K562 (cell line): ENCODE measurements around the gene SHISA3. TPM values are rescaled to one million over a fixed set of nuclear protein-coding genes. Genes with fewer than 3 reads are reported as not detected.

Source experiments
- ATAC-seq: fragments of 200-7000 bp; cut with Tn5 transposase; 3 replicates; pipeline ENCODE4 v1.9.1; 2020; ENCODE audit warnings: moderate library complexity
- BruUV-seq: library from RNA; stranded (reverse); fragments of 400-500 nt; replicated peaks from 2 replicates; lab custom pipeline; 2021; lab: Mats Ljungman, UMichigan
- CTCF ChIA-PET: fragments of 300-600 bp; formaldehyde crosslinking; extraction: SDS; loops from one replicate; lab custom pipeline; 2021; ENCODE audit warnings: low intra/inter-chr PET ratio; lab: Yijun Ruan, JAX
- POLR2A ChIA-PET: fragments of 300-600, 350-650 bp; sonication (Branson Sonifier 250); formaldehyde crosslinking; extraction: SDS; loops from one replicate; lab custom pipeline; 2021; ENCODE audit warnings: antibody characterized with exemption, inconsistent platforms; lab: Yijun Ruan, JAX
- DNase-seq, 4 experiments: peaks; one replicate each; pipeline versions ENCODE4 v3.0.0 to v3.0.0-alpha.2; 2011 to 2018; ENCODE audit warnings: low spot score in 3 of 4, mixed read lengths in 3 of 4; ENCODE audit errors: extremely low read depth in 1 of 4
- FAIRE-seq: peaks from 2 replicates; lab custom pipeline; 2011; peaks lifted over from hg19 to GRCh38; lab: Jason Lieb, UNC
- H2AFZ ChIP-seq: 2 replicates; pipeline ENCODE4 v1.6.0; 2011; ENCODE audit warnings: low read depth, low read length, control low read depth, inconsistent platforms
- H3K27ac ChIP-seq: fragments of 200-600 bp; 3 replicates; pipeline ENCODE4 v1.8.0; 2011; ENCODE audit warnings: low read depth, mild to moderate bottlenecking, control low read depth, inconsistent platforms, low read length, moderate library complexity, mixed read lengths; ENCODE audit errors: extremely low read depth
- H3K27me3 ChIP-seq, 2 experiments: fragments of 300-600 bp in 1 of 2; 2 replicates in 1 of 2; 3 replicates in 1 of 2; pipeline versions ENCODE4 v1.6.0 to v1.8.0; 2011; ENCODE audit warnings: inconsistent platforms in 2 of 2, low read length in 2 of 2, mild to moderate bottlenecking in 1 of 2, mixed read lengths in 1 of 2, moderate library complexity in 1 of 2; ENCODE audit not compliant: control insufficient read depth in 2 of 2, insufficient read depth in 2 of 2
- H3K36me3 ChIP-seq: fragments of 300-600 bp; 3 replicates; pipeline ENCODE4 v1.8.0; 2011; ENCODE audit warnings: mild to moderate bottlenecking, low read length, inconsistent platforms; ENCODE audit not compliant: control insufficient read depth, insufficient read depth
- H3K4me1 ChIP-seq, 2 experiments: fragments of 200-600 bp in 1 of 2; replicated peaks in 1 of 2; 2 replicates in 1 of 2; 3 replicates in 1 of 2; pipeline versions ENCODE4 v1.5.1 to v1.8.0; 2011; ENCODE audit warnings: inconsistent platforms in 2 of 2, low read length in 2 of 2, mild to moderate bottlenecking in 1 of 2, mixed read lengths in 1 of 2, moderate library complexity in 1 of 2; ENCODE audit not compliant: control insufficient read depth in 2 of 2, insufficient read depth in 2 of 2
- H3K4me2 ChIP-seq: 2 replicates; pipeline ENCODE4 v1.6.1; 2011; ENCODE audit warnings: low read length, control low read depth, inconsistent platforms, mixed read lengths; ENCODE audit not compliant: insufficient read depth
- H3K4me3 ChIP-seq: fragments of 200-600 bp; sonication (generic), shearing (Covaris generic); 2 replicates; pipeline ENCODE4 v1.5.1; 2016; ENCODE audit warnings: control low read depth, inconsistent platforms
- H3K79me2 ChIP-seq: fragments of 200-600 bp; 3 replicates; pipeline ENCODE4 v1.8.0; 2011; ENCODE audit warnings: low read length, inconsistent platforms; ENCODE audit not compliant: control insufficient read depth, insufficient read depth
- H3K9ac ChIP-seq, 2 experiments: 2 replicates each; pipeline versions ENCODE4 v1.6.0 to v1.6.1; 2011; ENCODE audit warnings: low read depth in 2 of 2, low read length in 2 of 2, control low read depth in 1 of 2, inconsistent platforms in 1 of 2, mild to moderate bottlenecking in 1 of 2, mixed read lengths in 1 of 2; ENCODE audit not compliant: insufficient read depth in 1 of 2
- H3K9me1 ChIP-seq: one replicate; pipeline ENCODE4 v1.6.0; 2011; ENCODE audit warnings: inconsistent platforms, mild to moderate bottlenecking, low read length, moderate library complexity; ENCODE audit not compliant: control insufficient read depth, insufficient read depth
- H3K9me3 ChIP-seq: replicated peaks from 2 replicates; pipeline ENCODE4 v1.5.1; 2011; ENCODE audit warnings: low read depth, low read length, inconsistent platforms; ENCODE audit not compliant: control insufficient read depth, insufficient read depth
- H4K20me1 ChIP-seq: replicated peaks from 2 replicates; pipeline ENCODE4 v1.6.1; 2011; ENCODE audit warnings: low read length, inconsistent platforms, mixed read lengths; ENCODE audit not compliant: control insufficient read depth, insufficient read depth
- E2F8 ChIP-seq: fragments of 450-650 bp; IDR thresholded peaks from 2 replicates; pipeline ENCODE4 v1.7.1; 2018; ENCODE audit warnings: mild to moderate bottlenecking, low read depth; ENCODE audit not compliant: partially characterized antibody
- ELF1 ChIP-seq: fragments of 200-800 bp; sonication (Bioruptor generic); IDR thresholded peaks from 2 replicates; pipeline ENCODE4 v1.6.1; 2016; ENCODE audit warnings: missing genetic modification characterization, missing compliant biosample characterization
- ILK ChIP-seq: fragments of 450-650 bp; IDR thresholded peaks from 2 replicates; pipeline ENCODE4 v1.6.1; 2016; ENCODE audit warnings: missing genetic modification characterization, low read depth, mild to moderate bottlenecking, missing compliant biosample characterization, moderate library complexity, borderline replicate concordance
- MAFK ChIP-seq: IDR thresholded peaks from 2 replicates; pipeline ENCODE4 v1.6.1; 2011; ENCODE audit warnings: low read length, improper control_type of control experiment
- MCM5 ChIP-seq: fragments of 450-650 bp; IDR thresholded peaks from 2 replicates; pipeline ENCODE4 v1.6.1; 2016; ENCODE audit warnings: low read depth
- RFX7 ChIP-seq: fragments of 250-450 bp; sonication (Bioruptor Pico); IDR thresholded peaks from 2 replicates; pipeline ENCODE4 v1.5.1; 2021; ENCODE audit warnings: mild to moderate bottlenecking
- SAP30 ChIP-seq: fragments of 200-600 bp; sonication (generic); IDR thresholded peaks from 2 replicates; pipeline ENCODE4 v1.6.1; 2012; ENCODE audit warnings: borderline replicate concordance, low read depth, mild to moderate bottlenecking, moderate library complexity, low read length, control low read depth, inconsistent platforms; ENCODE audit not compliant: insufficient read depth, poor library complexity, severe bottlenecking
- SMAD4 ChIP-seq: fragments of 250-450 bp; sonication (Bioruptor Pico); conservative IDR thresholded peaks from 2 replicates; pipeline ENCODE4 v1.8.0; 2021; ENCODE audit warnings: inconsistent platforms, mild to moderate bottlenecking, moderate library complexity
- TBP ChIP-seq: optimal IDR thresholded peaks from 2 replicates; pipeline ENCODE3; 2011; ENCODE audit warnings: low read depth, low read length, improper control_type of control experiment
- ZNF347 ChIP-seq: fragments of 450-650 bp; formaldehyde crosslinking; IDR thresholded peaks from 2 replicates; pipeline ENCODE4 v1.4.0; 2020; ENCODE audit warnings: low read depth, mild to moderate bottlenecking, moderate library complexity
- ZNF561 ChIP-seq: fragments of 450-650 bp; formaldehyde crosslinking; conservative IDR thresholded peaks from 2 replicates; pipeline ENCODE4 v1.4.0; 2020; ENCODE audit warnings: mild to moderate bottlenecking, moderate library complexity
- ZNF75A ChIP-seq: fragments of 450-650 bp; formaldehyde crosslinking; IDR thresholded peaks from 2 replicates; pipeline ENCODE4 v1.4.0; 2020; ENCODE audit warnings: mild to moderate bottlenecking
- WGBS: fragments of 100-300 bp; shearing (Covaris generic); methylation state at CpG from one replicate; pipeline ENCODE4 v1.1.6; 2016; ENCODE audit warnings: low coverage, mixed read lengths; ENCODE audit not compliant: insufficient coverage; ENCODE audit errors: missing lambda C conversion rate; 5-methylcytosine and 5-hydroxymethylcytosine counted together
- in situ Hi-C: fragments of 300-500 bp; cut with MboI; formaldehyde crosslinking; loops from 4 replicates; pipeline ENCODE4 v1.15.0; 2018; ENCODE audit warnings: inconsistent platforms, mixed read lengths
- intact Hi-C: fragments of 100-400 bp; cut with micrococcal nuclease; formaldehyde crosslinking; loops from 2 replicates; pipeline ENCODE4 v1.14.2; 2022
- polyA plus RNA-seq, 8 experiments: library from polyadenylated mRNA; depleted of rRNA in 4 of 8; stranded (reverse) in 5 of 8; unstranded in 3 of 8; fragments of >200 nt; fragmentation: Nextera tagmentation in 2 of 8; fragmentation: Illumina TruSeq in 1 of 8; extraction: Ambion mirVana in 2 of 8; extraction: Trizol in 1 of 8; gene quantifications; 2 replicates each; pipeline versions ENCODE4 v1.2.1 to v1.2.3, GENCODE V29; 2011 to 2014; ENCODE audit warnings: inconsistent platforms in 1 of 8, missing spikeins in 1 of 8
- total RNA-seq, 7 experiments: library from RNA; depleted of rRNA in 6 of 7; stranded (reverse); fragments of >200 nt in 6 of 7; fragmentation: Illumina TruSeq in 2 of 7; extraction: Trizol in 2 of 7; gene quantifications; 2 replicates each; pipeline versions ENCODE4 v1.2.1 to v1.2.3, GENCODE V29; 2011 to 2021; ENCODE audit warnings: low replicate concordance in 1 of 7
- TF ChIP-seq, protein P1 (sequence below): IDR thresholded peaks from 2 replicates; pipeline ENCODE4 v1.6.1; 2011; ENCODE audit warnings: borderline replicate concordance, low read depth, mild to moderate bottlenecking, moderate library complexity, low read length; ENCODE audit not compliant: insufficient read depth, poor library complexity, severe bottlenecking
- TF ChIP-seq, protein P2 (sequence below): sonication (generic); formaldehyde crosslinking; IDR thresholded peaks from 2 replicates; pipeline ENCODE4 v1.8.1; 2022; ENCODE audit warnings: missing genetic modification reagents

Gene SHISA3
- total and polyA plus RNA-seq, 9 of the 15 experiments (the other 6 are each of a cell fraction or from before 2014, with no cell fraction given): not detected

DNA sequence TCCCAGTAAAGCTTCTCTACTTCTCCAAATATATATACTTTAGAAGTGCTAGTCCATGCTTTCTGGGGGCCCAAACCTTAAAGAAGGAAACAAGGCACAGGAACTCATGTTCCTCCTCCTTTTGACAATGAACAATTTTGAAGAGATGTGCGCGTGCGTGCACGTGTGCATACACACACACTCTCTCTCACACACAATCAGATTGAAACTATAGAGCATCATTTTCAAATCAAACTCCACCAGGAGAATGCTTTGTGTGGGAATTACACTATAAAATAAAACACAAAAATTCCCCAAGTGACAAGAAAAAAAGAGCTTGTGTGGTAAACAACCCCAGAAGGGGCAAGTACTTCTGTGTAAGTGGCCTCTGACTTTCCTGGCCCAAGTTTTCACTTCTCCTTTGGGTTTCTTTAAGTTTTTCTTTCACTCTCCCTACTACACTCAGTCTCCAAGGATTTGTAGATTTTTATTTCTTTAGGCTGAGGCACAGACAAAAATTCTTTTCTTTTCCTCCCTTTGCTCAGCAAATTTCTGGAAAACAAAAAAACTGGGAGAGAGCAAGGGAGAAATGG, 46.6 kb upstream of the SHISA3 start:
- ATAC-seq (no peak), DNase-seq (no peak), FAIRE-seq (no peak)
- peaks cover 0 to 5% of the 10 kb centered on the region in 2 experiments; a peak in 1 of 5 replicates for H3K4me1 ChIP-seq
- H3K36me3 ChIP-seq: no peaks in the 10 kb centered on the region
- H3K4me2 ChIP-seq: no peak overlapping the region
- H3K4me3 ChIP-seq: no peak overlapping the region
- H3K9me3 ChIP-seq: no peaks in the 10 kb centered on the region
- H2AFZ ChIP-seq: no peak overlapping the region
- POLR2A ChIA-PET: no interaction called here
- no peaks in the 10 kb centered on the region for H3K9me1 ChIP-seq
- intact Hi-C loops (no loop called here), in situ Hi-C loops (no loop called here)
- no peak overlapping the region for H3K9ac ChIP-seq
- TF ChIP-seq MAFK (no peak), SMAD4 (CRISPR knock-in tag) (no peak), TBP (no peak), E2F8 (no peak), ILK (tag) (no peak), SAP30 (no peak), ZNF75A (CRISPR knock-in tag) (no peak), RFX7 (CRISPR knock-in tag) (no peak), ZNF347 (CRISPR knock-in tag) (no peak), ELF1 (no peak), ZNF561 (CRISPR knock-in tag) (no peak), MCM5 (no peak)
- TF ChIP-seq, protein P1, sequence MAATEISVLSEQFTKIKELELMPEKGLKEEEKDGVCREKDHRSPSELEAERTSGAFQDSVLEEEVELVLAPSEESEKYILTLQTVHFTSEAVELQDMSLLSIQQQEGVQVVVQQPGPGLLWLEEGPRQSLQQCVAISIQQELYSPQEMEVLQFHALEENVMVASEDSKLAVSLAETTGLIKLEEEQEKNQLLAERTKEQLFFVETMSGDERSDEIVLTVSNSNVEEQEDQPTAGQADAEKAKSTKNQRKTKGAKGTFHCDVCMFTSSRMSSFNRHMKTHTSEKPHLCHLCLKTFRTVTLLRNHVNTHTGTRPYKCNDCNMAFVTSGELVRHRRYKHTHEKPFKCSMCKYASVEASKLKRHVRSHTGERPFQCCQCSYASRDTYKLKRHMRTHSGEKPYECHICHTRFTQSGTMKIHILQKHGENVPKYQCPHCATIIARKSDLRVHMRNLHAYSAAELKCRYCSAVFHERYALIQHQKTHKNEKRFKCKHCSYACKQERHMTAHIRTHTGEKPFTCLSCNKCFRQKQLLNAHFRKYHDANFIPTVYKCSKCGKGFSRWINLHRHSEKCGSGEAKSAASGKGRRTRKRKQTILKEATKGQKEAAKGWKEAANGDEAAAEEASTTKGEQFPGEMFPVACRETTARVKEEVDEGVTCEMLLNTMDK: no peak
- TF ChIP-seq, protein P2, sequence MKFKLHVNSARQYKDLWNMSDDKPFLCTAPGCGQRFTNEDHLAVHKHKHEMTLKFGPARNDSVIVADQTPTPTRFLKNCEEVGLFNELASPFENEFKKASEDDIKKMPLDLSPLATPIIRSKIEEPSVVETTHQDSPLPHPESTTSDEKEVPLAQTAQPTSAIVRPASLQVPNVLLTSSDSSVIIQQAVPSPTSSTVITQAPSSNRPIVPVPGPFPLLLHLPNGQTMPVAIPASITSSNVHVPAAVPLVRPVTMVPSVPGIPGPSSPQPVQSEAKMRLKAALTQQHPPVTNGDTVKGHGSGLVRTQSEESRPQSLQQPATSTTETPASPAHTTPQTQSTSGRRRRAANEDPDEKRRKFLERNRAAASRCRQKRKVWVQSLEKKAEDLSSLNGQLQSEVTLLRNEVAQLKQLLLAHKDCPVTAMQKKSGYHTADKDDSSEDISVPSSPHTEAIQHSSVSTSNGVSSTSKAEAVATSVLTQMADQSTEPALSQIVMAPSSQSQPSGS: no peak
- H3K79me2 ChIP-seq: no peaks in the 10 kb centered on the region
- H3K27ac ChIP-seq: no peak overlapping the region
- no TSS peak for BruUV-seq
- 0% methylated on average over 4 of the region's 4 CpGs for WGBS
- H4K20me1 ChIP-seq: no peaks in the 10 kb centered on the region
- peaks cover 2 to 16% of the 10 kb centered on the region in 2 experiments; a peak in 2 of 5 replicates for H3K27me3 ChIP-seq
- CTCF ChIA-PET: no interaction called here
